ENCODE measurements around the gene CHST14.

CHST14 gene

GRCh38 chr15:40493089-40493840, 22.5 kb downstream of the CHST14 start:
- Histone ChIP-seq H3K79me2 (ENCODE audit: insufficient read depth, low read length) (no peaks in the 10 kb centered on the region), H3K27ac (ENCODE audit: low read depth, low read length, poor library complexity, severe bottlenecking) (no peak overlapping the region), H3K9me2 (ENCODE audit: low read depth, low read length) (no peaks in the 10 kb centered on the region), H3K27me3 (ENCODE audit: insufficient read depth, low read length) (peaks cover 10% of the 10 kb centered on the region), H3F3A (ENCODE audit: insufficient read depth, low read length) (no peaks in the 10 kb centered on the region), H3K36me3 (ENCODE audit: insufficient read depth, low read length) (no peaks in the 10 kb centered on the region), H3K9me3 (ENCODE audit: low read length) (no peaks in the 10 kb centered on the region), H2AFZ (ENCODE audit: low read length) (no peak overlapping the region), H4K20me1 (ENCODE audit: insufficient read depth, low read length) (no peaks in the 10 kb centered on the region), H3K4me1 (ENCODE audit: insufficient read depth, low read length, severe bottlenecking) (no peaks in the 10 kb centered on the region), H3K4me2 (ENCODE audit: low read length) (no peak overlapping the region), H3K4me3 (ENCODE audit: low read depth, low read length, poor library complexity, severe bottlenecking) (no peak overlapping the region), H3K9ac (ENCODE audit: low read length) (no peak overlapping the region)
- no peak for TF ChIP-seq CTCF (IDR thresholded peaks at IDR 0.05; ENCODE audit: low read length)
- no peak for TF ChIP-seq EZH2 (IDR thresholded peaks at IDR 0.05; ENCODE audit: borderline replicate concordance, low read length)

- Histone ChIP-seq H3K9ac (ENCODE audit: low read length) (no peak overlapping the region), H4K20me1 (ENCODE audit: insufficient read depth, low read length) (no peaks in the 10 kb centered on the region), H3F3A (ENCODE audit: insufficient read depth, low read length) (no peaks in the 10 kb centered on the region), H3K79me2 (ENCODE audit: insufficient read depth, low read length) (no peaks in the 10 kb centered on the region), H3K4me3 (ENCODE audit: low read depth, low read length, poor library complexity, severe bottlenecking) (no peak overlapping the region), H3K4me1 (ENCODE audit: insufficient read depth, low read length, severe bottlenecking) (no peaks in the 10 kb centered on the region), H3K36me3 (ENCODE audit: insufficient read depth, low read length) (no peaks in the 10 kb centered on the region), H2AFZ (ENCODE audit: low read length) (no peak overlapping the region), H3K27ac (ENCODE audit: low read depth, low read length, poor library complexity, severe bottlenecking) (no peak overlapping the region), H3K9me3 (ENCODE audit: low read length) (no peaks in the 10 kb centered on the region), H3K9me2 (ENCODE audit: low read depth, low read length) (no peaks in the 10 kb centered on the region), H3K27me3 (ENCODE audit: insufficient read depth, low read length) (peaks cover 10% of the 10 kb centered on the region; the same call in 1 of the 2 replicates), H3K4me2 (ENCODE audit: low read length) (no peak overlapping the region)
- TF ChIP-seq EZH2 (IDR thresholded peaks at IDR 0.05; ENCODE audit: borderline replicate concordance, low read length) (no peak), CTCF (IDR thresholded peaks at IDR 0.05; ENCODE audit: low read length) (no peak)
These were observed 24.7 kb downstream of the CHST14 start for GRCh38 chr15:40495516-40495915.

- H4K20me1 ChIP-seq (ENCODE audit: insufficient read depth, low read length): no peaks in the 10 kb centered on the region
- H3K27me3 ChIP-seq (ENCODE audit: insufficient read depth, low read length): peaks cover 5% of the 10 kb centered on the region; the same call in 1 of the 2 replicates
- no peaks in the 10 kb centered on the region for H3K4me1 ChIP-seq (ENCODE audit: insufficient read depth, low read length, severe bottlenecking)
- TF ChIP-seq EZH2 (IDR thresholded peaks at IDR 0.05; ENCODE audit: borderline replicate concordance, low read length): no peak
- no peak for TF ChIP-seq CTCF (IDR thresholded peaks at IDR 0.05; ENCODE audit: low read length)
- H3K79me2 ChIP-seq (ENCODE audit: insufficient read depth, low read length): no peaks in the 10 kb centered on the region
- H3K9me2 ChIP-seq (ENCODE audit: low read depth, low read length): no peaks in the 10 kb centered on the region
- H3K4me2 ChIP-seq (ENCODE audit: low read length): no peak overlapping the region
- no peaks in the 10 kb centered on the region for H3K36me3 ChIP-seq (ENCODE audit: insufficient read depth, low read length)
- no peak overlapping the region for H3K4me3 ChIP-seq (ENCODE audit: low read depth, low read length, poor library complexity, severe bottlenecking)
- no peak overlapping the region for H3K27ac ChIP-seq (ENCODE audit: low read depth, low read length, poor library complexity, severe bottlenecking)
- H2AFZ ChIP-seq (ENCODE audit: low read length): no peak overlapping the region
- H3K9me3 ChIP-seq (ENCODE audit: low read length): no peaks in the 10 kb centered on the region
- H3F3A ChIP-seq (ENCODE audit: insufficient read depth, low read length): no peaks in the 10 kb centered on the region
- no peak overlapping the region for H3K9ac ChIP-seq (ENCODE audit: low read length)
These were observed 27.6 kb downstream of the CHST14 start for GRCh38 chr15:40498418-40498817.
